Measurements from ENCODE around the gene PLEKHG5.

The PLEKHG5 gene

DNA sequence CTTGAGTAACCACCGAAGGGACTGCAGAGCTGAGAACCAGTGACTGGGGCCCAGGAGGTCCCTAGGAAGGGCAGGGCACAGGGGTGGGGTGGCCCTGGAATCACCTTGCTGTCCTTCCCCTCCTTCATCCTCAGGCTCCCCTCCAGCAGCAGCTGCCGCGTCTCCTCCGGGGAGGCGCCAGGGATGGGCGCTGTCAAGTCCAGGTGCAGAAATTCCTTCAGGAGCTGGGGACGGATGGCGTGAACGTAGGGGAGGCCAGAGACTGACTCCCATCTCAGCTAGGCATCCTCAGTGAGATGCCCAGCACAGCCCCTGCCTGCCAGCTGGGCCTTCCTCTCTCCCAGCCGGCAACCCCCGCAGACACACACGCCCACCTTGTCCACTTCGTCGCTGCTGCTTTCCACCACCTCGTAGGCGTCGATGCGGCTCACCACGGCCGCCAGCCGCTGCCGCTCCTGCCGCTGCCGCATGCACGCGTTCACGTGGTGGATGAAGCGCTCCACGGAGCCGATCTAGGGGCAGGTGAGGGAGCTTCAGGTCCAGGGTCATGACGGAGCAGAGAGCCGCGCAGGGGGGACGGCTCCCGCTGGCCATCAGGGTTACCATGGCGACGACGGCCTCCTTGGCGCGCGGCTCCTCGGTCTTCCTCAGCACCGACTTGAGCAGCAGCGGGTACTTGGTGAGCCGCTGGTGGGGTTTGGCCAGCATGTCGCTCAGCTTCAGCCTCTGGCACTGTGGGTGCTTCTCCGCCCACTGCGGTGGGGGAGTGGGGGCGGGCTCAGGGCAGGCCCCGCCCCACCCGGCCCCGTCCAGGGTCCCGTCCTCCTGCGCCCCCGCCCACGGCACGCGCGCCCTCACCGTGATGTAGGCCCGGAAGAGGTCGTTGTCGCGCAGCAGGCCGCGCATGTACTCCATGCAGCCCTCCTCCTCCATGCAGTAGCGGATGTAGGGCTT lies 21.1 kb downstream of the PLEKHG5 start:
- TF ChIP-seq, protein P1, sequence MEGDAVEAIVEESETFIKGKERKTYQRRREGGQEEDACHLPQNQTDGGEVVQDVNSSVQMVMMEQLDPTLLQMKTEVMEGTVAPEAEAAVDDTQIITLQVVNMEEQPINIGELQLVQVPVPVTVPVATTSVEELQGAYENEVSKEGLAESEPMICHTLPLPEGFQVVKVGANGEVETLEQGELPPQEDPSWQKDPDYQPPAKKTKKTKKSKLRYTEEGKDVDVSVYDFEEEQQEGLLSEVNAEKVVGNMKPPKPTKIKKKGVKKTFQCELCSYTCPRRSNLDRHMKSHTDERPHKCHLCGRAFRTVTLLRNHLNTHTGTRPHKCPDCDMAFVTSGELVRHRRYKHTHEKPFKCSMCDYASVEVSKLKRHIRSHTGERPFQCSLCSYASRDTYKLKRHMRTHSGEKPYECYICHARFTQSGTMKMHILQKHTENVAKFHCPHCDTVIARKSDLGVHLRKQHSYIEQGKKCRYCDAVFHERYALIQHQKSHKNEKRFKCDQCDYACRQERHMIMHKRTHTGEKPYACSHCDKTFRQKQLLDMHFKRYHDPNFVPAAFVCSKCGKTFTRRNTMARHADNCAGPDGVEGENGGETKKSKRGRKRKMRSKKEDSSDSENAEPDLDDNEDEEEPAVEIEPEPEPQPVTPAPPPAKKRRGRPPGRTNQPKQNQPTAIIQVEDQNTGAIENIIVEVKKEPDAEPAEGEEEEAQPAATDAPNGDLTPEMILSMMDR (IDR thresholded peaks at IDR 0.05; ENCODE audit: poor library complexity, severe bottlenecking), result no peak

DNA sequence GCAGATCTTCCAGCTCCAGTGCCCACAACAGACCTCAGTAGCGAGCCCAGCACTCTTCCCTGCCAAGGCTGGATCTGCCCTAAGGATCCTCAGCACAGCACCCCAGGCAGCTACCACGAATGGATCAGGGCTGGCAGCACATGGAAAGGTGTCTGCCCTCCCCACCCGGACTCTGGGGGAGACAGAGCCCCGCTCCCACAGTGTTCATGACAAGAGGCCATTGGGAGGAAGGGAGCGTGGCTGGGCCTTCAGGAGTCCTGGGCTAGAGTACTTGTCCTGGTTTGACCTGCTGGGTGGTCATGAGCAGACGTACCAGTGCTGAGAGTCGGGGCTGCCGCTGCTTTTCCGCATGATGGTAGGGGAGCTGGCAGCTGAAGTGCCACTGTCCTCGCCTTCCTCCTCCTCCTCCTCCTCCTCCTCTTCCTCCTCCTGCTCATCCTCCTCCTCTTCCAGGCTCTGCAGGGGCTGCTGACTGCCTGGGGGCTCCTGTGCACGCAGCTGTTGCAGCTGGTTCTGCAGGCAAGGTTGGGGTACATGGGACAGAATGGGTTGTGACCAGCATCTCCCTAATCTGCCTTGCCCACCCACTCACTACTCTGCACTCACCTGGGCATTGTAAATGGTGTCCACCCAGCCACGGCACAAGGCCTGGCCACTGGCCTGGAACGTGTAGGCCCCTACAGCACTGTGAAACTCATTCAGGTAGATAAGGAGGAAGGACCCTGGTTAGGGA lies 22.6 kb downstream of the PLEKHG5 start:
- H3K27ac ChIP-seq (ENCODE audit: poor library complexity, severe bottlenecking), result no peak overlapping the region
- TF ChIP-seq, protein P1 (IDR thresholded peaks at IDR 0.05; ENCODE audit: poor library complexity, severe bottlenecking), result no peak
- no peaks in the 10 kb centered on the region for H3K27me3 ChIP-seq (ENCODE audit: insufficient read depth, poor library complexity, severe bottlenecking)
- no peaks in the 10 kb centered on the region for H3K9me3 ChIP-seq (ENCODE audit: severe bottlenecking)
- H3K36me3 ChIP-seq (ENCODE audit: low read depth), result peaks cover 55% of the 10 kb centered on the region
- no peak for DNase-seq (ENCODE audit: low spot score)
- ATAC-seq (ENCODE audit: low read depth), result no peak; the same call in 2 of the 3 replicates
- no peak overlapping the region for H3K4me3 ChIP-seq (ENCODE audit: severe bottlenecking)
- H3K4me1 ChIP-seq (ENCODE audit: insufficient read depth, poor library complexity, severe bottlenecking), result peaks cover 4% of the 10 kb centered on the region

More for the DNA sequence above, 21.1 kb downstream of the PLEKHG5 start:
- no peak for DNase-seq (ENCODE audit: low spot score)
- no peak for ATAC-seq (ENCODE audit: low read depth)
- Histone ChIP-seq H3K4me3 (ENCODE audit: severe bottlenecking) (no peak overlapping the region), H3K27ac (ENCODE audit: poor library complexity, severe bottlenecking) (no peak overlapping the region), H3K4me1 (ENCODE audit: insufficient read depth, poor library complexity, severe bottlenecking) (peaks cover 4% of the 10 kb centered on the region), H3K9me3 (ENCODE audit: severe bottlenecking) (no peaks in the 10 kb centered on the region), H3K36me3 (ENCODE audit: low read depth) (peaks cover 55% of the 10 kb centered on the region), H3K27me3 (ENCODE audit: insufficient read depth, poor library complexity, severe bottlenecking) (no peaks in the 10 kb centered on the region)

DNA sequence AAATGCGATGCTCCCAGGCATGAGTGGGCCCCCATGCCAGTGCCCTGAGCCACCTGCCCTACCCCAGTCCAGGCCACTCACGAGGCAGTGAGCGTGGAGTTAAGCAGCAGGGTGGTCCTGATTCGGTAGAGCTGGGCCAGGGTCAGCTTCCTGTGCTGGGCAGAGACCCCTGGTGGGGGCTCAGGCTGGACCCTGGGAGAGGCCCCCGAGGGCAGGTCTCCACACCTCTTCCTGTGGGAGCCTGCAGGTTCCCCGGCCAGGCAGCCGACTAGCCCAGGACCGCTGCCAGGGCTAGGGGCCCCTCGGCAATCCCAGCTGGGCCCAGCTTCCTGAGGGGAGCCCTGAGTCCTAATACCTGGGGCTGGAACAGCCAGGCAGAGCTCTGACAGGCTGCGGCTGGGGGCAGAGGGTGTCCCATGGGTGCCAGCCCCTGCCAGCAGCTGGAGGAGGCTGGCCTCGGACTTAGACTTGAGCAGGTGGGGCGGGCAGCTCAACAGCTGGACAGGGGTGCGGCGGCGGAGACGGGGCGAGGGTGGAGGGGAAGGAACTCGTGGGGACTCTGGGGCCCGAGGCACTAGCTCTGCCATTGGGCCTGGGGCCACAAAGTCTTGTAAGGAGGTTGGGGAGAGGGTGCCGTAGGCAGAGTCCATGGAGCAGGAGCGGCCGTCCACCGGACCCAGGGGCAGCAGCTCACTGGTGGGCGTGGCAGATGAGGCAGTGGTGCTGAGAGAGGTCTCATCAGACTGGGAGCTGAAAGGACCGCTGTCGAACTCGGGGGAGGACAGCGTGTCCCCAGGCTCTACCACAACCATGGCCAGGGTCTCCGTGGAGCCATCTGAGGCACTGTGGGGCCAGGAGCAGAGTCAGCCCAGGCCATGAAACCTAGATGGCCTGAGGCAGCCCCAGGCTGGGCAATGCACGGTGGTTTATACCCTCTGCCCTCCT lies 23.5 kb downstream of the PLEKHG5 start:
- TF ChIP-seq, protein P1 (IDR thresholded peaks at IDR 0.05; ENCODE audit: poor library complexity, severe bottlenecking), result no peak
- H3K4me3 ChIP-seq (ENCODE audit: severe bottlenecking), result no peak overlapping the region

DNA sequence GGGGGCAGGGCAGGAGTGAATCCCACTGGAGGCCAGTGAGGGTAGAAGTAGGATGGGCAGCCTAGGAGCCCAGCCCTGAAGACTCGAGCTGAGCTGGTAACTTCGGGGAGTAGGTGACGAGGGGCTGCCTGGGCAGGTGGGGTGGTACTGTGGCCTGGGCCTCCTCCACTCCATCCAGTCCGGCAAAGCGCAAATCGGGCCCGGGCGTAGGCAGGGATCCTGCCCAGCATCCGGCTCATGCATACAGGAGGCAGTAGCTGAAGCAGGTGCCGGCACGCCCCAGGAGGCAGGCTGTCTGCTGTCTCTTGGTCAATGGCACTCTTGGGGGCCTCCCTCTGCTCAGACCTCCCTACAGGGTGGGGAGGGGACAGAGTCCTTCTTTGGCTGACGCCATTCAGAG lies 24.2 kb downstream of the PLEKHG5 start:
- Histone ChIP-seq H3K27ac (ENCODE audit: poor library complexity, severe bottlenecking) (no peak overlapping the region), H3K27me3 (ENCODE audit: insufficient read depth, poor library complexity, severe bottlenecking) (no peaks in the 10 kb centered on the region), H3K36me3 (ENCODE audit: low read depth) (peaks cover 53% of the 10 kb centered on the region), H3K9me3 (ENCODE audit: severe bottlenecking) (no peaks in the 10 kb centered on the region), H3K4me3 (ENCODE audit: severe bottlenecking) (no peak overlapping the region), H3K4me1 (ENCODE audit: insufficient read depth, poor library complexity, severe bottlenecking) (peaks cover under 1% of the 10 kb centered on the region)
- ATAC-seq (ENCODE audit: low read depth) (no peak), DNase-seq (ENCODE audit: low spot score) (no peak)
- TF ChIP-seq, protein P1 (IDR thresholded peaks at IDR 0.05; ENCODE audit: poor library complexity, severe bottlenecking), result no peak

More for the DNA sequence above, 23.5 kb downstream of the PLEKHG5 start:
- no peaks in the 10 kb centered on the region for H3K27me3 ChIP-seq (ENCODE audit: insufficient read depth, poor library complexity, severe bottlenecking)
- H3K9me3 ChIP-seq (ENCODE audit: severe bottlenecking), result no peaks in the 10 kb centered on the region
- H3K27ac ChIP-seq (ENCODE audit: poor library complexity, severe bottlenecking), result no peak overlapping the region
- H3K4me1 ChIP-seq (ENCODE audit: insufficient read depth, poor library complexity, severe bottlenecking), result peaks cover 4% of the 10 kb centered on the region
- DNase-seq (ENCODE audit: low spot score) (no peak), ATAC-seq (ENCODE audit: low read depth) (no peak)
- H3K36me3 ChIP-seq (ENCODE audit: low read depth), result peaks cover 53% of the 10 kb centered on the region

Data from RWPE2 (cell line).